Suprapubic skin (tissue), 4 donors: ENCODE results near the gene TUBB. TPM values are rescaled to one million over a fixed set of nuclear protein-coding genes. Genes with fewer than 3 reads are reported as not detected.

Experiments
- DNase-seq, 2 donors: peaks; one replicate each; pipeline ENCODE4 v3.0.0-alpha.2; 2019; ENCODE audit warnings: low spot score in 2 of 2
- H3K27ac ChIP-seq: fragments of 200-600 bp; sonication (generic); one replicate; pipeline ENCODE4 v1.5.1; 2019
- H3K27me3 ChIP-seq: fragments of 200-600 bp; sonication (generic); one replicate; pipeline ENCODE4 v1.5.1; 2019
- H3K36me3 ChIP-seq: fragments of 200-600 bp; sonication (generic); one replicate; pipeline ENCODE4 v1.5.1; 2019
- H3K4me1 ChIP-seq: fragments of 200-600 bp; sonication (generic); one replicate; pipeline ENCODE4 v1.5.1; 2019
- H3K4me3 ChIP-seq: fragments of 200-600 bp; sonication (generic); one replicate; pipeline ENCODE4 v1.5.1; 2019; ENCODE audit warnings: mild to moderate bottlenecking
- H3K9me3 ChIP-seq: fragments of 200-600 bp; sonication (generic); one replicate; pipeline ENCODE4 v1.5.1; 2019
- EP300 ChIP-seq: sonication (generic); formaldehyde crosslinking; IDR thresholded peaks from one replicate; pipeline ENCODE4 v1.6.1; 2017; ENCODE audit warnings: antibody characterized with exemption
- POLR2A ChIP-seq, 2 donors: fragments of 450-650 bp; IDR thresholded peaks; one replicate each; pipeline ENCODE4 v1.6.1; 2017; ENCODE audit warnings: antibody characterized with exemption in 2 of 2, mild to moderate bottlenecking in 2 of 2, moderate library complexity in 2 of 2
- POLR2AphosphoS5 ChIP-seq, 3 donors: sonication (generic); formaldehyde crosslinking; IDR thresholded peaks; one replicate each; pipeline ENCODE4 v1.6.1; 2017; ENCODE audit warnings: antibody characterized with exemption in 3 of 3
- WGBS: methylation state at CpG from one replicate; pipeline ENCODE4 v1.1.5; 2018; 5-methylcytosine and 5-hydroxymethylcytosine counted together
- total RNA-seq, 4 donors: library from RNA; depleted of rRNA; stranded (reverse); fragments of >200 nt; gene quantifications; one replicate each; pipeline ENCODE4 v1.1.0, GENCODE V29; 2016
- TF ChIP-seq, protein P1 (sequence below), 2 donors: fragments of 200-600 bp in 1 of 2; fragments of 450-650 bp in 1 of 2; sonication (generic) in 1 of 2; IDR thresholded peaks; one replicate each; pipeline ENCODE4 v1.5.1; 2016 to 2019; ENCODE audit warnings: antibody characterized with exemption in 2 of 2, mild to moderate bottlenecking in 1 of 2, moderate library complexity in 1 of 2

TUBB gene
- total RNA-seq, 4 donors from 2014 or later = 166 to 348 (median 244) TPM

DNA sequence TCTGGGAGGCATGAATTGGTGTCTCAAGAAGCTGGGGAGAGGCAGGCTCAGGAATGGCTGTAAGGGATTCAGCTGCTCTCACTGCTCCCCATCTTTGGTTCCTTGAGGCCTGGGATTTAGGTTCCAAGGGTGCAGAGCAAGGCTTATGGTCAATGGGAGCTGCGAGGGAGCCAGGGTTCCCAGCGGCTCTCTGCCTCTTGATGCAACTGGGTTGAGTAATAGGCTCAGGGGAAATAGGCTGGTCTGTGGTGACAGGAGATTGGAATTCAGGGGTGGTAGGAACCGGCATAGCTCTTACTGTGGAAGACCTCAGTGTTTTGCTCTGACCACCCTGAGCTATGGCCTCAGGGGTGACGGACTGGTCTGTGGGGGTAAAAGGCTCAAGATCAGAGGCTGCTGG lies 16.3 kb upstream of the TUBB start:
- Histone ChIP-seq H3K36me3 (peaks cover 68% of the 10 kb centered on the region), H3K9me3 (no peaks in the 10 kb centered on the region)
- 89% methylated on average over 4 of the region's 4 CpGs for WGBS

GRCh38 chr6:30705620-30706019 lies 14.5 kb upstream of the TUBB start:
- H3K27ac ChIP-seq = no peak overlapping the region
- no peaks in the 10 kb centered on the region for H3K4me1 ChIP-seq
- peaks cover 69% of the 10 kb centered on the region for H3K36me3 ChIP-seq
- H3K9me3 ChIP-seq = no peaks in the 10 kb centered on the region
- no peaks in the 10 kb centered on the region for H3K27me3 ChIP-seq
- no peak for TF ChIP-seq POLR2A (IDR thresholded peaks at IDR 0.05)
- TF ChIP-seq EP300 = no peak
- no peak overlapping the region for H3K4me3 ChIP-seq
- WGBS = 90% methylated on average over 4 of the region's 4 CpGs
- DNase-seq = no peak

More for the DNA sequence above, 16.3 kb upstream of the TUBB start:
- DNase-seq = no peak
- TF ChIP-seq EP300 (no peak), POLR2AphosphoS5 (IDR thresholded peaks at IDR 0.05) (no peak), POLR2A (IDR thresholded peaks at IDR 0.05) (no peak)
- TF ChIP-seq, protein P1, sequence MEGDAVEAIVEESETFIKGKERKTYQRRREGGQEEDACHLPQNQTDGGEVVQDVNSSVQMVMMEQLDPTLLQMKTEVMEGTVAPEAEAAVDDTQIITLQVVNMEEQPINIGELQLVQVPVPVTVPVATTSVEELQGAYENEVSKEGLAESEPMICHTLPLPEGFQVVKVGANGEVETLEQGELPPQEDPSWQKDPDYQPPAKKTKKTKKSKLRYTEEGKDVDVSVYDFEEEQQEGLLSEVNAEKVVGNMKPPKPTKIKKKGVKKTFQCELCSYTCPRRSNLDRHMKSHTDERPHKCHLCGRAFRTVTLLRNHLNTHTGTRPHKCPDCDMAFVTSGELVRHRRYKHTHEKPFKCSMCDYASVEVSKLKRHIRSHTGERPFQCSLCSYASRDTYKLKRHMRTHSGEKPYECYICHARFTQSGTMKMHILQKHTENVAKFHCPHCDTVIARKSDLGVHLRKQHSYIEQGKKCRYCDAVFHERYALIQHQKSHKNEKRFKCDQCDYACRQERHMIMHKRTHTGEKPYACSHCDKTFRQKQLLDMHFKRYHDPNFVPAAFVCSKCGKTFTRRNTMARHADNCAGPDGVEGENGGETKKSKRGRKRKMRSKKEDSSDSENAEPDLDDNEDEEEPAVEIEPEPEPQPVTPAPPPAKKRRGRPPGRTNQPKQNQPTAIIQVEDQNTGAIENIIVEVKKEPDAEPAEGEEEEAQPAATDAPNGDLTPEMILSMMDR (IDR thresholded peaks at IDR 0.05) = no peak
- no peaks in the 10 kb centered on the region for H3K27me3 ChIP-seq
- no peaks in the 10 kb centered on the region for H3K4me1 ChIP-seq
- no peak overlapping the region for H3K27ac ChIP-seq
- H3K4me3 ChIP-seq = no peak overlapping the region

- peaks cover 80% of the 10 kb centered on the region for H3K36me3 ChIP-seq
- H3K4me3 ChIP-seq = no peak overlapping the region
- H3K4me1 ChIP-seq = peaks cover 8% of the 10 kb centered on the region
- no peak for DNase-seq
- no peaks in the 10 kb centered on the region for H3K9me3 ChIP-seq
- no peak overlapping the region for H3K27ac ChIP-seq
- no peaks in the 10 kb centered on the region for H3K27me3 ChIP-seq
- TF ChIP-seq POLR2A (IDR thresholded peaks at IDR 0.05) (no peak), POLR2AphosphoS5 (IDR thresholded peaks at IDR 0.05) (no peak), EP300 (no peak)
- TF ChIP-seq, protein P1 (IDR thresholded peaks at IDR 0.05) = no peak
- WGBS = 63% methylated on average over 6 of the region's 6 CpGs
Observed at GRCh38 chr6:30707281-30707850, 12.8 kb upstream of the TUBB start.

GRCh38 chr6:30709101-30709868 lies 10.9 kb upstream of the TUBB start:
- peaks cover 83% of the 10 kb centered on the region for H3K36me3 ChIP-seq
- no peak overlapping the region for H3K4me3 ChIP-seq
- DNase-seq = no peak
- H3K9me3 ChIP-seq = no peaks in the 10 kb centered on the region
- peaks cover 13% of the 10 kb centered on the region for H3K4me1 ChIP-seq
- no peak overlapping the region for H3K27ac ChIP-seq
- 89% methylated on average over 2 of the region's 2 CpGs for WGBS
- H3K27me3 ChIP-seq = no peaks in the 10 kb centered on the region
- TF ChIP-seq POLR2AphosphoS5 (IDR thresholded peaks at IDR 0.05) (no peak), EP300 (no peak)
- TF ChIP-seq, protein P1 (IDR thresholded peaks at IDR 0.05) = no peak

GRCh38 chr6:30711758-30712380 lies 8.3 kb upstream of the TUBB start:
- no peak overlapping the region for H3K27ac ChIP-seq
- DNase-seq = no peak
- H3K4me1 ChIP-seq = peaks cover 20% of the 10 kb centered on the region
- H3K9me3 ChIP-seq = no peaks in the 10 kb centered on the region
- H3K36me3 ChIP-seq = peaks cover 62% of the 10 kb centered on the region
- WGBS = 65% methylated on average over 1 of the region's 1 CpG
- TF ChIP-seq POLR2A (IDR thresholded peaks at IDR 0.05) = no peak
- TF ChIP-seq EP300 = no peak
- no peak for TF ChIP-seq POLR2AphosphoS5 (IDR thresholded peaks at IDR 0.05)
- TF ChIP-seq, protein P1 (IDR thresholded peaks at IDR 0.05) = no peak
- no peaks in the 10 kb centered on the region for H3K27me3 ChIP-seq
- no peak overlapping the region for H3K4me3 ChIP-seq
